Measurements from ENCODE around the gene AGPS.

Gene AGPS

GRCh38 chr2:177553176-177553884 lies 160.8 kb downstream of the AGPS start:
- peak in 3 of 4 experiments; percentile 12 to 52 (median 41) for DNase-seq

DNA sequence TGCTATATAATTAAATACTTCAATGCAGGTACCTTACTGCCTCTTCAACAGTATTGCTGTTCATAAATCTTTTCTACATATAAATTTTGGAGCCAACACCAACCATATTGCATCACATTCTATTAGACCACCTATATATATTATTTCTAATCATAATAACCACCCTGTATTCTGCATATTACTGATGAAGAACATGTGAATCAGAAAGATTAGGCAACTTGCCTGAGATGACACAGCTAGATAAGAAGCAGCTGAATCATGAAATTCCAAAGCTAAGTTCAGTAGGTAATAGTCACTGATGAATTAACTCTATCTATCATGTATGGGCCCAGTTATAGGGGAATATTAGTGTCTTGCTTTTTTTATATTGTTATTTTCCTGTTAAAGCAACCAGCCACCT lies 161.8 kb downstream of the AGPS start:
- DNase-seq = no peak

- DNase-seq = no peak
Measured at GRCh38 chr2:177556153-177556552, 163.6 kb downstream of the AGPS start.

DNA sequence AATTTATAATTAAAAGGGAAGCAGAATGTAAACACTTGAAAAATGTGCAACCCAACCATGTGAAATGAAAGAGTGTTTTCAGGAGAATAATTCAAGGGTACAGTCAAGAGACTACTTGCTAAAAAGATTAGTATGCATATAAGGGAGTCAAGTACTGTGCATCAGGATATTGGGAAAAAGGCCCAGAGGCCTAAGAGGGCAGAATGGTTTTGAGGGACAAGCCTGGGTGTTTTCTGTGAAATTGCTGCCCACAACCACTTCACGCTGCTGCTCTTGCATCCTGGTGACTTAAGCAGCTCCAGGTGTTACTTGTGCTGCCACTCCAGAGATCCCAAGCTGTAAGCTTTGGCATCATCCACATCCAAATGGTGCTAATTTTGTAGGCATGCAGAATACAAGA lies 165.2 kb downstream of the AGPS start:
- no peak for DNase-seq

GRCh38 chr2:177559638-177560037 lies 167.1 kb downstream of the AGPS start:
- no peak for DNase-seq

- no peak for DNase-seq
Measured at GRCh38 chr2:177568390-177568789, 175.8 kb downstream of the AGPS start.

- no peak for DNase-seq
Measured at GRCh38 chr2:177568893-177569292, 176.3 kb downstream of the AGPS start.

DNA sequence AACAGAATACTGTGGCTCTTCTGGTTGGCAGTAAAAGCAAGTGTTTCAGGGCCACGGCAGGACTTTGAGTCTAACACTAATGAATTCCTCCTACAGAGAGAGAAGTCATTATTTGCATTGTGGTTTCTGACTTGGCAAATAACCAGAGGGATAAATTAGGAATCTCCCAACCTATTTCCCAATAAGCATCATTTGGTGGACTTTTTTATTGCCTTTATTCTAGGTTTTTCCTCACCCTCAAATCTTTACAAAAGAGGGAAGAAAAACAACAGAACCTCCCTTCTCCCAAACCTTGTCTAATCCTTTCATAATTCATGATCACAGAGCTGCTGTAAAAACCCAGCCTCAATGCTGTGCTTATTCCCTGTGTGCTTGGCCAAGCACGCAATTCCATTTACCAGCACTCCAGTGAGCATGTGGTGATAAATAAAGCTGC lies 179.7 kb downstream of the AGPS start:
- no peak for DNase-seq

DNA sequence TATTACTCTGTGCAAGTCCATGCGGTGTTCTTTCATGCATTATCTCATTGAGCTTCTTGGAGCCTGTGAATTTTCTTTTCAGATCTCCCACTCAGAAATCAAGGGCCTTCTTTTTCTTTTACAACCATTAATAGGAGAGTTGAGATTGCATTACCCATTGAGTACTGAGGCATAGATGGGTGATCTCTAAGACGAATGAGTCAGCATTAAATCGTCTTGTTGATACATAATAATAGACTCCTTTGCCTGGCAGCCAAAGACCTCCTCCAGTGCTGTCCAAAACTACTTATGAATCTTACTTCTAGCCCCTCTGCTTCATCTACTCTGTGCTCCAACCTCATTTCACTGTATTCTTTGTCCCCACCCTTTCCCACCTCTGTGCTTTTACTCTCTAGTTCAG lies 180.5 kb downstream of the AGPS start:
- DNase-seq = no peak

DNA sequence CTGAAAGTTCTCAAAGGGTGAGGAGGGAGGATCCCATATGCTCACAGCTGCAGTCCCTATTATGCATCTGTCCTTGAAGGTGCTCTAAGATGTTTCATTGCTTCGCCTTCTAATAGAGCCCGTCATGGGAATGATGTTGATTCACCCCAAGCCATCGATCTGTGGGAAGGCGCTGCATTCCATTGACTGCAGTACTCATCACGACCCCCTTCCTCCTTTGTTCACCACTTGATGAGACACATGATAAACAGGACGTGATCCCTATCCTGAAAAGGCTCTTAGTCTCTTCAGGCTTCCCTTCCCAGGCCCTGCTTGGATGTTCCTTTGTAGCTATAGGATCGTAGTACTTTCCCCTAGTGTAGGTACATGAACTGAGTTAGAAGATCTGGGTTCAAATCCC lies 181.8 kb downstream of the AGPS start:
- no peak for DNase-seq

DNA sequence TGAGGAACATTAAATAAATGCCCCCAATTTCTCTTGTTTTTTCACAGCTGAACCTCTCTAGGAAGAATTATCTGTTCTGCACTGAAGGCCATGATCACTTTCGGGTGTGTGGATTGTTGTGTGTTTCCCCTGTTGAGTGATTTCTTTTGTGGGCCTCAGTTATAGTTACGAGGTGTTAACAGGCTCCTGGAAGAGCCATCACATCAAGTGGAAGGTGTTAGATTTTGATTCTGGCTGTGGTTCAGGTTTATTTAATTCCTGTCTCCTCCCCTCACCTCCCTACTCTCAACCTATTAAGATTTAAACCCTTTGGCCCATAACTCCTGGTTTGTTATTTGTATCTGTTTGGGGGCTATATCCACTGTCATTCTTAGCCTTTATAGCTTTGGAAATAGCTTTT lies 182.8 kb downstream of the AGPS start:
- no peak for DNase-seq

GRCh38 chr2:177577075-177577474 lies 184.5 kb downstream of the AGPS start:
- DNase-seq = no peak

GRCh38 chr2:177578454-177578853 lies 185.9 kb downstream of the AGPS start:
- no peak for DNase-seq

DNA sequence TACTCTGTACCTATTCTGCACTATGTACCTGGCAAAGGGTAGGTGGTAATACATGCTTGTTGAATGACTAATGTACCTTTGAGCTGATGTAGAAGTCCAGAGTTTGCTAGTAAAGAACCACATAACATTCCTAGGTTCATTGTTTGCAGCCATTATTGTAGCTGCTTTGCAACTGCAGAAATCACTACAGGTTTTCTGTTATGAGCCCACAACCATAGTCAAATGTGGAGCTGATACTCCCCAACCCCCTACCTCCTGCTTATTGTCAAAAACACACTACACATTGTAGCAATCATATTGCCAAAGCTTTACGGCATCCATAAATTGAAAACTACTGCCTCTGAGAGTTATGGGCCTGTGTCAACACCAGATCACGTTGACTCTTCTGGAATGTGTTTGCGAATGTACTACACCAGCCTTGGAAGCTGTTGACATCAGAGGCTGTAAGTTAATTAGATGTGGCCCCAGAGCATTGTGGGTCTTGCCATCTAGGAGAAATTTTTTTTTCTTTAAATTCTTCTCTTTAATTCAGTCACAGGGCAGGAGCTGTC lies 187.0 kb downstream of the AGPS start:
- DNase-seq = no peak

DNA sequence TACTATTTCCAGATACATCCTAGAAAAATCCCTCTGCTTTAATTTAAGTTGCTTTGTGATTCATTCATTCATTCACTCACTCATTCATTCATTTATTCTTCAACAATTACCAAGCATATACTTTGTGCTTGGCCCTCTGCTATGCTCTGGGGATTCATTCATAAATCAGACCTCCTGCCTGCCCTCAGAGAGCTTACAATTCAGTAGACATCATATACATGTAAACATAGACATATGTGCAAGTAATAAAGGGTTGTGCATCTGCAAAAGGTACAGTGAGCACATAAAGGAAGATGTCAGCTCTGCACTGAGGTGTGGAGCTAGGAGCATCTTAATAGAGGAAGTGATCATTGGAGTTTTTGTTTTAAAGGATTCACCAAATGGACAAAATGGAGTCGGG lies 189.4 kb downstream of the AGPS start:
- DNase-seq = no peak

DNA sequence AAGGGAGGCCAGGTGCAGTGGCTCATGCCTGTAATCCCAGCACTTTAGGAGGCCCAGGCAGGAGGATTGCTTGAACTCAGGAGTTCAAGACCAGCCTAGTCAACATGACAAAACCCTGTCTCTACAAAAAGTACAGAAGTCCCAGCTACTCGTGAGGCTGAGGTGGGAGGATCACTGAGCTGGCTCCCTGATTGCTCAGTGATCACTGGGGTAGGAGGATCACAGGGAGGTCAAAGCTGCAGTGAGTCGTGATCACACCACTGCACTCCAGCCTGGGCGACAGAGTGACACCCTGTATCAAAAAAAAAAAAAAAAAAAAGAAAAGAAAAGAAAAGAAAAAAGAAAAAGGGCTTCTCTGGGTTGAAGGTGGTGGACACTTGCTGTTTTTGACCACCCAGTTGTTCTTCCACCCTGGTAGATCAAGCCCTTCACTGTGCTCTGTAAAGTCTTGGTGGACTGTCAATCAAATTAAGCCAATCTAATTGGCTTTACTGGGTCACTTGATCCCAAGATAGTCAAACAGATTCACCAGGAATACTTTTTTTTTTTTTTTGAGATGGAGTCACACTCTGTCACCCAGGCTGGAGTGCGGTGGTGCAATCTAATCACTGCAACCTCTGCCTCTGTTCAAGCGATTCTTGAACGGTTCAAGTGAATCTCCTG lies 191.6 kb downstream of the AGPS start:
- peak; percentile 35 to 64 (median 56) for DNase-seq

GRCh38 chr2:177585234-177585863 lies 192.8 kb downstream of the AGPS start:
- DNase-seq = no peak

DNA sequence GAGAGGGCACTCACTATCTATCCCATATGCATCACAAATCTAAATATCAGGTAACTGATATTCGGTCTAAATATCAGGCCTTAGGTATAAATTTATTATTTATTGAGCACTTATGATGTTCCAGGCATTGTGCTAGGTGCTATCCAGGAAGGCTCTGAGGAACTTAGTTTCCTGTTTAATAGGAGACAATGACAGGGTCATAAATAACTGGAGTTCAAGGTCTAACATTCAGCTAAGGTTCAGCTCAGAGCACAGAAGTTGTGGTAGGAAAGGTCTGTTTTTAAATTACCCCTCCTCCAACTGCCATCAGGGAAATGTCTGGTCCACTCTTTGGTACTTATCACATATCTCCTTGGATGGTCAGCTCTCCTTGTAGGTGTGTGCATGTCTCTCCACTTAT lies 193.6 kb downstream of the AGPS start:
- DNase-seq = no peak

GRCh38 chr2:177587371-177587770 lies 194.8 kb downstream of the AGPS start:
- DNase-seq = no peak

DNA sequence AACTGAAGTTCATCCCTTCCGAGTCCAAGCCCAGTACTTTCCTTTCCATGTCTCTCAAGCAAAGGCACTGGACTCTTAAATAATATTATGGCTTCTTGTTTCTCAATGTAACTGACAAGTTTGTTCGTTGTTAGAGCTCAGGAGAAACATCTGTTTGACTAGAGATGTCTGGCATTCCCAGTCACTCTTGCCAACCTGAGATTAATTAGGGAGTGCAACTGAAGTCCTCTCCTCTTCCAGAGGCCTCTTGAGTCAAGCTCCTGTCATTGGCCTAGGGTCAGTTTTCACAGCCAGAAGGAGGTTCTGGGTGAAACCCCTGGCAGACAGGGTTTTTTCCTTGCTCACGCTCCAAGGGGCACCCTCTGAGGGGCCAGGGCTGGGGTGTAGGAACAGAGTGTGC lies 196.1 kb downstream of the AGPS start:
- no peak for DNase-seq

- DNase-seq = no peak
Measured at GRCh38 chr2:177589186-177589585, 196.6 kb downstream of the AGPS start.

DNA sequence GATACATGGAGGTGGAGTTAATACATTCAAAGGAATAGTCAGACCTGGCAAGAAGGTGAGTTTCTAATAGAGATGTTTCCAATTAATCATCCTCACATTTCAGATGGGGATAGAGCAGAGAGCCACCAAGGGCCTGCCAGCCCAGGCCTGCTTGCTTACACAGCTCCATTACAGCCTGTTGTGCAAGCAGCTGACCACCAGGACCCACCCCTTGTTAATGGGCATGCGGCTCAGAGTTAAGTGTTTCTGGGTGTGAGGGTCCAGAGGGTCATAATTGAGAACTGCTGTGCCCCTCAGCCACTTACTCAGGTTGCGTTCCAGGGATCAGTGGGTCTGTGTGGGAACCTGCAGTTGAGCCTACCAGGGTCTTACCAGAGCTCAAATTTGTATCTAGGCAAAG lies 199.8 kb downstream of the AGPS start:
- no peak for DNase-seq

GRCh38 chr2:177592945-177593344 lies 200.4 kb downstream of the AGPS start:
- no peak for DNase-seq

DNA sequence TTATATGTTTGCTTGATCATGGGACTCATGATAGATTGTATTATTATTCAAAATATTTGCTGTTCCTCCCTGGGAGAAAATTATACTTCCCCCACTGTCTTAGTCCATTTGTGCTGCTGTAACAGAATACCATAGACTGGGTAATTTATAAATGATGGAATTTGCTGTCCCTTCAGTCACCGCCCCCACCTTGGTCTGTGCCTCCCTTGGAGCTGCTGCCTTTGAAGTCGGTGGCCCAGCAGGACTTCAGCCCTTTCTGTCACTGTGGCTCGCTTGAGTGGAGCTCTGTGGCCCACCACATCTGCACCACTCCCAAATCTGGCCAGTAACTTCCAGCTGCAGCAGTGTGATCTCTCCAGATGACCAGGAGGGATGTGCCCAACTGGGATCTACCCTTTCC lies 200.8 kb downstream of the AGPS start:
- DNase-seq = no peak
